A204.1 (cell line): ENCODE data around the gene TARS2.
A peak's percentile ranks its signal among the peaks of the same experiment; 100 is the strongest.

Experiments
- FAIRE-seq: peaks from 2 replicates; lab custom pipeline; 2012; peaks lifted over from hg19 to GRCh38; lab: Jason Lieb, UNC

TARS2 gene, protein sequence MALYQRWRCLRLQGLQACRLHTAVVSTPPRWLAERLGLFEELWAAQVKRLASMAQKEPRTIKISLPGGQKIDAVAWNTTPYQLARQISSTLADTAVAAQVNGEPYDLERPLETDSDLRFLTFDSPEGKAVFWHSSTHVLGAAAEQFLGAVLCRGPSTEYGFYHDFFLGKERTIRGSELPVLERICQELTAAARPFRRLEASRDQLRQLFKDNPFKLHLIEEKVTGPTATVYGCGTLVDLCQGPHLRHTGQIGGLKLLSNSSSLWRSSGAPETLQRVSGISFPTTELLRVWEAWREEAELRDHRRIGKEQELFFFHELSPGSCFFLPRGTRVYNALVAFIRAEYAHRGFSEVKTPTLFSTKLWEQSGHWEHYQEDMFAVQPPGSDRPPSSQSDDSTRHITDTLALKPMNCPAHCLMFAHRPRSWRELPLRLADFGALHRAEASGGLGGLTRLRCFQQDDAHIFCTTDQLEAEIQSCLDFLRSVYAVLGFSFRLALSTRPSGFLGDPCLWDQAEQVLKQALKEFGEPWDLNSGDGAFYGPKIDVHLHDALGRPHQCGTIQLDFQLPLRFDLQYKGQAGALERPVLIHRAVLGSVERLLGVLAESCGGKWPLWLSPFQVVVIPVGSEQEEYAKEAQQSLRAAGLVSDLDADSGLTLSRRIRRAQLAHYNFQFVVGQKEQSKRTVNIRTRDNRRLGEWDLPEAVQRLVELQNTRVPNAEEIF

DNA sequence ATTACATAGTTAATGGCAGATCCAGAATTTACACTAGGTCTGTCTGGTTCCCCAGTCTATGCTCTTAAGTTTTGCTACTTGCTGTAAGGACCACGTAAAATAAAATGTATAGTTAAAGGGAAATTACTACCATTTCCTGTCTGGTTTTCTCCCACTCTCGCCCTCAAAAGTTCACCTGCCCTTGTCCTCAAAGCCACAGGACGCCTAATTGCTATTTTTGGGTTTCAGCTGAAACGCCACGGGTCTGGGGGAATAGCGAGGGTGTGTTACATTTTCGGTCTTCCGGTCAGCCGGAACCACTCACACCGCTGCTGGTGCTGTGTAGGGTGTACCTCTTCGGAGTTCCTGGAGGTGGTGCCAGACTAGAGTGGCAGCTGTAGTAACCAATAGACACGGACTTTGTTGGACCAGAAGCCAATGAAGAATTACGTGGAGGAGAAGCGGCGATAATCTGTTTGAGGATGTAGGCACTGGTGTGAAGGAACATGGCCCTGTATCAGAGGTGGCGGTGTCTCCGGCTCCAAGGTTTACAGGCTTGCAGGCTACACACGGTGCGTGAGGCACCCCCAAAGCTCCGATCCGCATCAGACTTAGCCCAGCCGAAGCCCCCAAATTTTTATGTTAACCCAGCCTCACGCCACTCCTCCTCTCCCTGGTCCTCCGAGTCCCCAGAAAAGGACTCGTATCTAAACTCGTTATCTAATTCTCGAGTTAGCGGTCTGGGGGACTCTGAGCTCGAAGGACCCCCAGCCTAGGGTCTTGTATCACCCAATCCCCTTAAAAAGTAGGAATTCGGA, at the start of gene TARS2:
Gene TARS2, plus strand, starts transcription at position 454 of the 797 bp plus-strand sequence. Its CDS starts 32 bp downstream, at position 486.
- FAIRE-seq = peak; percentile 89

GRCh38 chr1:150441121-150441520, 46.1 kb upstream of the TARS2 start:
- peak; percentile 14 for FAIRE-seq

GRCh38 chr1:150444232-150444631, 43.0 kb upstream of the TARS2 start:
- FAIRE-seq = no peak

GRCh38 chr1:150456146-150456647, 31.0 kb upstream of the TARS2 start:
- FAIRE-seq = no peak

GRCh38 chr1:150464422-150464826, 22.8 kb upstream of the TARS2 start:
- FAIRE-seq = no peak

GRCh38 chr1:150466964-150467363, 20.3 kb upstream of the TARS2 start:
- no peak for FAIRE-seq

DNA sequence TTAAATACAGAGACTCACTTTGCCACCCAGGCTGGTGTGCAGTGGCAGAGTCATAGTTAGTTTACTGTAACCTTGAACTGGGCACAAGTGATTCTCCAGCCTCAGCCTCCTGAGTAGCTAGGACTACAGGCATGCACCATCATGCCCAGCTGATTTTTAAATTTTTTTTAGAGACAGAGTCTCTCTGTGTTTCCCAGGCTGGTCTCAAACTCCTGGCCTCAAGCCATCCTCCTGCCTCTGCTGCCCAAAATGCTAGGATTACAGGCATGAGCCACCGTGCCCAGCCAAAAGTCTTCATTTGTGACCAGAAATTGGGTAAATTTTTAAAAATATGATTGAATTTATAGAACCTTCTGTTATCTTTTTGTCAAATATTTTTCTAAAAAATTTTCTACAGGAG, 17.9 kb upstream of the TARS2 start:
- no peak for FAIRE-seq

- no peak for FAIRE-seq
These were observed 14.5 kb upstream of the TARS2 start for GRCh38 chr1:150472601-150473200.

GRCh38 chr1:150473659-150474058, 13.6 kb upstream of the TARS2 start:
- no peak for FAIRE-seq

GRCh38 chr1:150474869-150475268, 12.3 kb upstream of the TARS2 start:
- FAIRE-seq = no peak

DNA sequence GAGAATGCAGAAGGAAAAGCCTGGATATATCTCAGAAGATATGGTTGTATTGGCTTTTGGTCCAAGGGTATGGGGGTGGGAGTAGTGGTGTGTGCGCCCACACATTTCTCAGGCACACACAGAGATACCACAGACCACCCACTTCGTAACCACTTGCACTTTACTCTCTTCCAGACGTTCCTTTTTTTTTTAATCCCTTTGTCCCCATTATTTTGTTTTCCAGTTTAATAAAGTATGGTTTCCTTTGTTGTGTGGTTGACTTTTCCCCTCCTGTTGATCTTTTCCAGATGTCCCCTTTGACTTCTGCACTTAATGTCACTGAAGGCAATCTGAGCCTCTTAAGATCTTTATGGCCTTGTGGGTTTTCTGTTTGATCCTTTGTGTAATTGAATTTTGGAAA, 10.5 kb upstream of the TARS2 start:
- no peak for FAIRE-seq

DNA sequence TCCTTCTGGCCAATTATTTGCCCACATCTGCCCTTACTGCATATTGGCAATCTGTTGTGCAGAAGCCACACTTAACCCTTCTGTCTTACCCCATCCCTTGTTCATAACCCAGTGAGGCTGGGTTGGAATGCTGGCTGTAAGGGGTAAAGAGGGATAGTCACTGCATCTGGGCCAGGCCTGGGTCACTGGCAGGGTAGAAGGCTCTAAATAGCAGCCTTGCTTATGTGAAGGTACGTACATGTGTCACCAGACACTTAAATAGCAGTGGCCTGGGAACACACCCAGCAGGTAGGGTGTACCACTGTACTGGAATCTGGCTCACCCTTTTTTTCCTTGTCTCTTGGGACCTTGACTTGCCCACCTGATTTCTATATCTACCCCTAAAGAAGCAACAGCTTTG, 9.9 kb upstream of the TARS2 start:
- FAIRE-seq = no peak

DNA sequence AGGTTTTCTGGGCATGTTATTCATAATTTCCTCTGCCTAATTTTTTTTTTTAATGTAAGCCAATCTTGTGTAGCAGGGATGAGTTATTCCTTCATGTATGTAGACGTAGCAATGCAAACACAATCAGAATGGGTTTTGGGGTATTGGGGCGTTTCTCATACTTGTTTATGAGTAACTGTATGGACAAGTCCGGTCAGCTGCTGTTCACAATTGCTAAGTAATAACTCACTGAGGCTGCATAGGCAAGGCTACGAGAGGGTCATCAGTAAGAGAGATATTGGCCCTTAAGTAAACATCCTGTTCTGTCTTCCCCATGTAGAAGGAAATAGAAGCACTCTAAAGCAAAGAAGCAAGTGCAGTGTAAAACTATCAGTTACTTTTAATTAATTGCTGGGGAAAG, 9.5 kb upstream of the TARS2 start:
- FAIRE-seq = no peak

DNA sequence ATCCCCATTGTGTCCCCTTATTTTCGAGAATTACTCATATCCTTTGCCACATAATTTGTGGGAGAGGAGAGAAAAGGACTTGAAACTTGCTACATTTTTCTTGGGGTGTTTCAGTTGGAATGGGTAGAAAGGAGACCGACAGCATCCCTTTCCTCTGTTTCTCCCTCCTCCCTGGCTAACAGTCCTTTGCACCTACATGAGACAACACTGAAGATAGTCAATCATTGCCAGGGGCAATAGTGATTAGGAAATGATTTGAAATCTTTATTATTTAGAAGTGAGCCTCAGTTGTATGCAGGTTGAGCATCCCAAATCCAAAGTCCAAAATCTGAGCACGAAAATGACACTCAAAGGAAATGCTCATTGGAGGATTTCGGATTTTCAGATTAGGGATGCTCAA, 7.8 kb upstream of the TARS2 start:
- FAIRE-seq = no peak

DNA sequence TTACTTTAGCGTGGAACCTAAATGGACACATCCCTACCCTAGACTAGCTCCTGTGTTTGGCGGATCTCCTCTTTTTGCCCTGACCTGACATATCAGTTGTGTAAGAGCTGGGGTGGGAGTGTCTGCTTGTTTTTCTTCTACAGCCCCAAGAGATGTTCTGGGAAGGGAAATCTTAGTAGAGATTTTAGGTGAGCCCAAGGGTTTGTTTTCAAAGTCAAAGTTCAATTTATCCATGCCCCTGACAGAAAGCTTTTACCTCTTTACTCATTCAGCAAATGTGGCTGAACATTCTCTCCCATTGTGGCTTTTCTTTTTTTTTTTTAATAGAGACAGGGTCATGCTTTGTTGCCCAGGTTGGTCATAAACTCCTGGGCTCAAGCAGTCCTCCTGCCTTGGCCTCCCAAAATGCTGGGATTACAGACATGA, 7.3 kb upstream of the TARS2 start:
- FAIRE-seq = no peak

DNA sequence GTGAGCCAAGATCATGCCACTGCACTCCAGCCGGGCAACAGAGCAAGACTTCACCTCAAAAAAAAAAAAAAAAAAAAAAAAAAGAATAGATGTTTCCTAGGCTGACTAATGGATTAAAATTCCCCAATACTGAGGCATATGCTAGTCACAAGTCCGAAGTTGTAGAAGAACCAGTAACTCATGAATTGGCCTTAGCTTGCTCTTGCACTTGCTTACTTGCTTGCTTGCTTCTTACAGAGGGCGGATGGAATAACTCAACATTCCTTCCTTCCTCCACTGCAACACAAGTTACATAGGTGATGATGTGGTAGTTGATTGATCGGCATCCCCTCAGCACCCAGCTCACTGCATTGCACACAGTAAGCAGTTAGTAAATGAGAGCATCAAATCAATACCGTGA, 2.8 kb upstream of the TARS2 start:
- FAIRE-seq = no peak

DNA sequence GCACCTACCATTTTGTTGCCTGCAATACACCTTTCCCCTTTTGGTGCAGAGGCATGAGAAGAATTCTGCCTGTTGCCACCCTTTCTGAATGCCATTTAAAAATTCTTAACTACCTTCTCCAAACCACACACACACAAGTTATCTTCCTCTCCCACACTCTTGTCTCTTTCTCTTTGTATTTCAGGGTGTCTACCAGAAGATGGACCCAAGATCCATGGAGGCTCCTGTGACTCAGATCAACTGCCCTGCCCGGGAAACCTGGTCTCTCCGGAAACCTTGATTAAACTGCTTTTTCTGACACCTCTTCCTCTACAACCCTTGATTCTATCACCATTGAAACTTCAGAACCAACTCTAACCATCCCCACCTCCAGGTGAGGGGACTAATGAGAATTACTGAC, 2.4 kb upstream of the TARS2 start:
- no peak for FAIRE-seq

GRCh38 chr1:150487763-150488115, 520 bp downstream of the TARS2 start:
- no peak for FAIRE-seq

- FAIRE-seq = no peak
These were observed 6.0 kb downstream of the TARS2 start for GRCh38 chr1:150493175-150493574.

DNA sequence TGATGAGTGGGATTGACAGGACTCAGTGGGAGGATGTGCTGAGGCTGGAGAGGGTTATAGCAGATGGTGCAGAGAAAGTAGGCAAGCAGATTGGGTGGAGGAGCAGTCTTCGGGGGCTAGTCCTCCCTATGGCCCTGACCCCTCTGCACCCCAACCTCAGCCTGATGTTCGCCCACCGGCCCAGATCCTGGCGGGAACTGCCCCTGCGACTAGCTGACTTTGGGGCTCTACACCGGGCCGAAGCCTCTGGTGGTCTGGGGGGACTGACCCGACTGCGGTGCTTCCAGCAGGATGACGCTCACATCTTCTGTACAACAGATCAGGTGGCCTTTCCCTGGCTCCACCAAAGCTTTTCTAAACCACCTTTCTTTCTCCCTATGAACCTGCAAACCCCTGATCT, 11.1 kb downstream of the TARS2 start:
- FAIRE-seq = no peak

DNA sequence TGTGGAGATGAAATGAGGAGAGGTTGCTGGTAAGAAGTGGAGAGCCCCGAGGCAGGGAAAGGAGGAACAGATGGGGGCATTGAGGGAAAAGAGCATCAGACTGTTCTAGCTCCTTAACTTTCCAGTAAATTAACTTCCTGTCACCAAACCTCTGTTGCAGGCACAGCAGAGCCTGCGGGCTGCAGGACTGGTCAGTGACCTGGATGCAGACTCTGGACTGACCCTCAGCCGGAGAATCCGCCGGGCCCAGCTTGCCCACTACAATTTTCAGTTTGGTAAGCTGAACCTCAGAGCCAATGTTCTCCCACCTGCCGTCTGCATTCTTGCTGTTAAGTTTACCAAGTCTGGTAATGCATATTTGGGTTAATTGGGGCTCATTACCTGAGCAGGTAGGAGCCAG, 18.2 kb downstream of the TARS2 start:
- no peak for FAIRE-seq
